GM10847 (cell line): Measurements from ENCODE around the gene ADAMTS2.

Experiments used
- POLR2A ChIP-seq: IDR thresholded peaks from 2 replicates; pipeline ENCODE4 v1.6.1; 2011; ENCODE audit not compliant: insufficient read length; ENCODE audit errors: extremely low read depth

Gene ADAMTS2

GRCh38 chr5:179118756-179119414, 226.4 kb downstream of the ADAMTS2 start:
- no peak for TF ChIP-seq POLR2A

DNA sequence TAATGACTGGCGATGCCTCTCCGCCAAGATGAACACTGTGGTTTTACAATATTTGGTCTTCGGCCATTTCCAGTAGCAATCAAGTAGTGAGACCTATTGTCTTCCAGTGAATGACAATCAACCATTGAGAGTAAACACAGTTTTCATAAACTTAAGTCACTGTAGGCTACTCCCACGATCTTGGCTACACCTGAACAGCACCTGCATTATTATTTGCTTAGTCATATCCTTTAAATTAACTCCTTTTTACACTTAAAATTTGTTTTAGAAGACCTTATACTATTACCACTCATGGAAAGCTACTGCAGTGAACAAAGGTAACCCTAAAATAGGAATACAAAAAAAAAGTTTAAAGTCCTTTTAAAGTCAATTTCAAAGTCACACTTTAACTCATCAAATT, 226.9 kb downstream of the ADAMTS2 start:
- TF ChIP-seq POLR2A = no peak

GRCh38 chr5:179115845-179116524, 229.3 kb downstream of the ADAMTS2 start:
- no peak for TF ChIP-seq POLR2A

GRCh38 chr5:179115307-179115706, 230.0 kb downstream of the ADAMTS2 start:
- no peak for TF ChIP-seq POLR2A

- no peak for TF ChIP-seq POLR2A
Measured at GRCh38 chr5:179114756-179115155, 230.5 kb downstream of the ADAMTS2 start.

DNA sequence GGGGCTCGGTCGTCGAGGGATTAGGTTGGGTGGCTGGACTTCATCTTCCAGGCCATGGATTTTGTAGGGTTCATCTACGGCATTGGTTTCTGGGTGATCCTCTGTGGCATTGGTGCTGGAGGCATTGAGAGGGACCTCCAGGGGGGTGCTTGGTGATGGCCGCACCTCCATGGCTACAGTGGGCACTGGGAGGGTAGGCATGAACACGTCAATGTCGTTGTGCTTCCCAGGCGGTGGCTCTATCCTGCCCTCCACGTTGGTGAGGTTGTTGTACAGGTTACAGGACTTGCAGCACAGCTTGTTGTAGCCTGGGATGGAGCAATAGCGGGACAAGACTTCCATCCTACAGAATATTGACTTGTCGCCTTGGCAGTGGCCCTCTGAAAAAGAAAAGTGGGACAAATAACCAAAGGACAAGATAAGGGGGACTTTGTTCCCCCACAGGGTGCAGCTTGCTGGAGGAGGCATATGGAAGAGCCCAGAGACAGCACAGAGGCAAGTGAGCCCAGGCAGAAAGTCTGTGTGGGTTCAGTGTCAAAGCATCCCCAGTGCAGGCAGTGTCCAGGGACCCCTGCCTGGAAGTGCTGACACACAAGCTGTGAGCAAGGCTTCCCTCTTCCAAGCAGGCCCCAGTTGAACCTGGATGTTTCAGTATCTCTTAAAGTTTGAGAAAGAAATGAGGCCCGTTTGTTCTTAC, 231.2 kb downstream of the ADAMTS2 start:
- no peak for TF ChIP-seq POLR2A

GRCh38 chr5:179113143-179113530, 232.1 kb downstream of the ADAMTS2 start:
- TF ChIP-seq POLR2A = no peak

GRCh38 chr5:179112469-179113142, 232.7 kb downstream of the ADAMTS2 start:
- TF ChIP-seq POLR2A = no peak

GRCh38 chr5:179111267-179112207, 233.7 kb downstream of the ADAMTS2 start:
- TF ChIP-seq POLR2A = no peak

DNA sequence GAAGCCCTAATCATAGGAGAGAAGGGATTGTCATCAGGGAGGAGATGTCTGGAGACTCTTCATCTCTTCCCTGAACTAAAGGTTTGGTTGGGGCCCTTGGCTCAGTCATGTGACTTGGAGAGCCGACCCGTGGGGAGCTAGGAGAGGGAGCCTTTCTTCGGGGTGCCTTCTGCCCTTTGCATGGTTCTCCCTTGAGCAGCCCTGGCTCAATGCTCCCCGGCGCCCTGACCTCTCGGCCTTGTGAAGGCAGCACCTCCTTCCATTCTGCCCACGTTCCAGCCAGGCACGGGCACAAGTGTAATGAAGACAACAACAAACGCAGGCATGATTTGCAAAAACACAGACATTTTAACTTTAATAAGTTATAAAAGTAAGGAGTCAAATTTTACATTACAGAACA, 234.7 kb downstream of the ADAMTS2 start:
- no peak for TF ChIP-seq POLR2A

GRCh38 chr5:179089502-179089901, 255.8 kb downstream of the ADAMTS2 start:
- TF ChIP-seq POLR2A = no peak

DNA sequence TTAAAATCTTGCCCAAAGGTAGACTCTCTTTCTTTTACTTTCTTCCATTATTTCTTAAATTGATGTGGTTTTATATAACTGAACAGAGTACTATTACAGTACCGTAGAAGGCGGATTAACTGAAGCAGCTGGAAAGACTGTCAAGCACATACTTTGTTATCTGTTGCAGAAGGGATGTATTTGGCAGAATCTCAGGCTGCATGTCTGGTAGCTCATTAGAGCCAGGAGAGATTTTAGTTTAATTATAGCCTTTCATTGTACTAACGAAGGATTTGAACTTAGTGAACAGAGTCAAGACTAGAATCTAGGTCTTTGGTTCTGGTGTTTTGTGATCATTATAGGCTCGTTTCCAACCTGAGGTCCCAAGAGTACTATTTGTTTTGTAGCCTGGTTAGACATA, 264.5 kb downstream of the ADAMTS2 start:
- no peak for TF ChIP-seq POLR2A

GRCh38 chr5:179079165-179079987, 265.9 kb downstream of the ADAMTS2 start:
- no peak for TF ChIP-seq POLR2A

- TF ChIP-seq POLR2A = no peak
Measured at GRCh38 chr5:179065703-179066102, 279.6 kb downstream of the ADAMTS2 start.
